DOHH2 (cell line): ENCODE measurements around the gene EMB.

ENCODE experiments used
- CTCF ChIP-seq: fragments of 200-600 bp; sonication (generic); IDR thresholded peaks from one replicate; pipeline ENCODE4 v1.5.1; 2014; ENCODE audit warnings: antibody characterized with exemption, mild to moderate bottlenecking, low read depth, low read length; ENCODE audit not compliant: poor library complexity, severe bottlenecking
- EZH2phosphoT487 ChIP-seq: fragments of 200-600 bp; sonication (generic); IDR thresholded peaks from 2 replicates; pipeline ENCODE4 v1.6.1; 2017; ENCODE audit warnings: borderline replicate concordance, mild to moderate bottlenecking, antibody characterized with exemption, low read length, moderate library complexity, mixed read lengths

- TF ChIP-seq CTCF (peak; percentile 65), EZH2phosphoT487 (no peak)
These were observed at the start of gene EMB for GRCh38 chr5:50440651-50441492.
